GM06990 (cell line): ENCODE measurements around the gene GDF10.

Experiments used
- DNase-seq: peaks from one replicate; pipeline ENCODE4 v3.0.0-alpha.2; 2011; ENCODE audit not compliant: insufficient read length; ENCODE audit errors: extremely low read depth
- H3K27me3 ChIP-seq: replicated peaks from 2 replicates; pipeline ENCODE4 v1.6.0; 2011; ENCODE audit warnings: low read length; ENCODE audit not compliant: control insufficient read depth, insufficient read depth
- H3K36me3 ChIP-seq: 2 replicates; pipeline ENCODE4 v1.5.1; 2011; ENCODE audit warnings: low read length; ENCODE audit not compliant: control insufficient read depth, insufficient read depth
- H3K4me3 ChIP-seq: replicated peaks from 2 replicates; pipeline ENCODE4 v1.5.1; 2011; ENCODE audit warnings: low read depth, mild to moderate bottlenecking, control low read depth, low read length
- CTCF ChIP-seq: IDR thresholded peaks from 2 replicates; pipeline ENCODE4 v1.5.1; 2011; ENCODE audit warnings: low read length, control low read depth, mild to moderate bottlenecking, inconsistent platforms; ENCODE audit not compliant: insufficient read depth, poor library complexity, severe bottlenecking

Gene GDF10

DNA sequence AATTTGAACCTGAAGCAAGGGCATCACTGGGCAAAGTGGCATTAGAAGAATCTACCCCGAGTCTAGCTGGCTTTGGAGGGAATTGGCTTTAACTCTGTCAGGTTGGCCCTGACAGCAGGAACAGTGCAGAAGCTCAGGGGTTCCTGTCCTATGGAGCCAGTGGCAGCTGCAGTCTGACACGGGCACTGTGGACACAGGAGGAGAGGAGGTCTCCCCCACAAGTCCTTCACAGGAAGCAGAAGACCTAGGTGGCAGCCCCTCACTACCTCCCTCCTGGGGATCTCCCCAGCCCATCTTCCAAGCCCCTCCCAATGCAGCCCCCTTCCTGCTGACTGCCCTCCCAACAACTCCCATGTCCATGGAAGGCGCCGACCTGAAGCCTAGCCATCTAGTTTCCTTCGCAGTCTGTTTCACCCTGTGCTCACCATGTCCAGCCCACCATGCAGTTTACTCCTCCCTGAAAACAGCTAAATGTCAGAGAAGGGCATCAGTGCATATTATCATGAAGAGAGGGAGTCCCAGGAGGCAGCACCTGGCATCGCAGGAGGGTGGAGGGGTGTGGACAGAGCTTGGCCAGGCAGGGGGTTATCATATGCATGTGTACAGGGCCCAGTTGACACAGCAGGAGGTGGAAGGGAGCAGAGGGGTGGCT is 17.9 kb upstream of the GDF10 start:
- no peak for TF ChIP-seq CTCF
- Histone ChIP-seq H3K4me3 (no peak overlapping the region), H3K27me3 (no peaks in the 10 kb centered on the region), H3K36me3 (no peaks in the 10 kb centered on the region)
- no peak for DNase-seq

DNA sequence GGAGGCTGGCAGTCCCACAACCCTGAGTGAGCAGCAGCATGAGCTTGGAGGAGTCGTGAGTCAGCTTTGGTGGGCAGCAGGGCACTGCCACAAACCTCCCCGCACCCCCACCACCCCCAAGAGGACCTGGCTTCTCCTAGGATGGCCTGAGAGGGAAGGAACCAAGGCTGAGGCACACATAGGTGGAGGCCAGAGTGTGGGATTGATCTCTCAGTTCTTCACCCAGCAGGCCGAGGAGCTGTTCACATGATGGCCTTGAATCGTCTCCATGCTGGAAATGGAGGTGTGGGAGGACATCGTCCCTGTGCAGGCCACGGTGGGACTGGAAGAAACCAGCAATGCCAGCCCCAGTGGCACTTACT is 17.4 kb upstream of the GDF10 start:
- no peaks in the 10 kb centered on the region for H3K27me3 ChIP-seq
- H3K4me3 ChIP-seq = no peak overlapping the region
- no peak for DNase-seq
- TF ChIP-seq CTCF = no peak
- H3K36me3 ChIP-seq = no peaks in the 10 kb centered on the region

- no peaks in the 10 kb centered on the region for H3K36me3 ChIP-seq
- no peak overlapping the region for H3K4me3 ChIP-seq
- H3K27me3 ChIP-seq = no peaks in the 10 kb centered on the region
- no peak for TF ChIP-seq CTCF
- DNase-seq = no peak
These were observed 16.8 kb upstream of the GDF10 start for GRCh38 chr10:47283101-47283630.

GRCh38 chr10:47283848-47284247 is 16.1 kb upstream of the GDF10 start:
- no peak overlapping the region for H3K4me3 ChIP-seq
- no peak for TF ChIP-seq CTCF
- H3K27me3 ChIP-seq = no peaks in the 10 kb centered on the region
- DNase-seq = no peak
- no peaks in the 10 kb centered on the region for H3K36me3 ChIP-seq

- H3K36me3 ChIP-seq = no peaks in the 10 kb centered on the region
- no peaks in the 10 kb centered on the region for H3K27me3 ChIP-seq
- DNase-seq = no peak
- no peak for TF ChIP-seq CTCF
- H3K4me3 ChIP-seq = no peak overlapping the region
These were observed 14.4 kb upstream of the GDF10 start for GRCh38 chr10:47285381-47286115.

DNA sequence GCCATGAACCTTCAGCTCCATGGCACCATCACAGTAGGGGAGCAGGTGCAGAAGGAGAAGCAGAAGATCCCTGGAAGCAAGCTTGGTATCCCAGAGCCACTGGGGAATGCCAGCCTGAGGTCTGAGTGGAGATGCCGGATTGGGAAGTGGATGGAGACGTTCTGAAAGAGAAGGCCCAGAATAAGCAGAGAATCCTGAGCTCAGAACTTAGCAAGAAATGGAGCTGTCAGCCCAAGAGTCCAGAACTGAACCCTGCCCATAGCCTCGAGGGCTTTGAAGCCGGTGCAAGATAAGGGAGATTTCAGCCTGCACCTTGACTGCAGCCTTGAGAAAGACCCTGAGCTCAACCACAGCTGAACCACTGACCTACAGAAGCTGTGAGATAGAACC is 13.9 kb upstream of the GDF10 start:
- TF ChIP-seq CTCF = no peak
- Histone ChIP-seq H3K27me3 (no peaks in the 10 kb centered on the region), H3K4me3 (no peak overlapping the region), H3K36me3 (no peaks in the 10 kb centered on the region)
- no peak for DNase-seq
